Vagina (tissue), 2 donors: ENCODE data around the gene ENTPD8. TPM values are rescaled to one million over a fixed set of nuclear protein-coding genes. Genes with fewer than 3 reads are reported as not detected.
"Not testable (repeated sequence)": the region's sequence is repeated elsewhere in the genome, so short reads cannot be mapped to it uniquely, and the experiment has no call there.

ENCODE experiments used
- DNase-seq, 2 donors: peaks; one replicate each; pipeline ENCODE4 v3.0.0-alpha.2; 2017; ENCODE audit errors: extremely low spot score in 2 of 2
- H3K27ac ChIP-seq: fragments of 200-600 bp; sonication (generic); one replicate; pipeline ENCODE4 v1.5.1; 2019
- H3K27me3 ChIP-seq: fragments of 200-600 bp; sonication (generic); one replicate; pipeline ENCODE4 v1.5.1; 2019
- H3K36me3 ChIP-seq, 2 donors: fragments of 200-600 bp; sonication (generic); one replicate each; pipeline ENCODE4 v1.5.1; 2017 to 2019
- H3K4me1 ChIP-seq: fragments of 200-600 bp; sonication (generic); one replicate; pipeline ENCODE4 v1.5.1; 2019
- H3K4me3 ChIP-seq, 2 donors: fragments of 200-600 bp; sonication (generic); 1 replicate in 1 of 2; 2 replicates in 1 of 2; pipeline ENCODE4 v1.5.1; 2016 to 2019
- H3K9me3 ChIP-seq: fragments of 200-600 bp; sonication (generic); one replicate; pipeline ENCODE4 v1.5.1; 2019
- POLR2A ChIP-seq, 2 donors: fragments of 450-650 bp; IDR thresholded peaks; one replicate each; pipeline ENCODE4 v1.6.1; 2017; ENCODE audit warnings: antibody characterized with exemption in 2 of 2, mild to moderate bottlenecking in 2 of 2, moderate library complexity in 2 of 2
- POLR2AphosphoS5 ChIP-seq, 2 donors: sonication (generic); formaldehyde crosslinking; IDR thresholded peaks; one replicate each; pipeline ENCODE4 v1.9.0; 2017; ENCODE audit warnings: antibody characterized with exemption in 2 of 2, mild to moderate bottlenecking in 2 of 2, low read depth in 1 of 2; ENCODE audit not compliant: insufficient read depth in 1 of 2
- intact Hi-C: fragments of 100-400 bp; cut with DNase I; formaldehyde crosslinking; loops from one replicate; pipeline ENCODE4 v1.15.1; 2023
- total RNA-seq: library from RNA; depleted of rRNA; stranded (reverse); fragments of >200 nt; gene quantifications from one replicate; pipeline ENCODE4 v1.2.3, GENCODE V29; 2016
- TF ChIP-seq, protein P1 (sequence below), 3 experiments: fragments of 450-650 bp in 2 of 3; fragments of 200-600 bp in 1 of 3; sonication (generic) in 1 of 3; IDR thresholded peaks; one replicate each; pipeline ENCODE4 v1.5.1; 2017 to 2019; ENCODE audit warnings: antibody characterized with exemption in 3 of 3, mild to moderate bottlenecking in 2 of 3, moderate library complexity in 2 of 3

The ENTPD8 gene
- total RNA-seq, 1 donor from 2014 or later: not detected

DNA sequence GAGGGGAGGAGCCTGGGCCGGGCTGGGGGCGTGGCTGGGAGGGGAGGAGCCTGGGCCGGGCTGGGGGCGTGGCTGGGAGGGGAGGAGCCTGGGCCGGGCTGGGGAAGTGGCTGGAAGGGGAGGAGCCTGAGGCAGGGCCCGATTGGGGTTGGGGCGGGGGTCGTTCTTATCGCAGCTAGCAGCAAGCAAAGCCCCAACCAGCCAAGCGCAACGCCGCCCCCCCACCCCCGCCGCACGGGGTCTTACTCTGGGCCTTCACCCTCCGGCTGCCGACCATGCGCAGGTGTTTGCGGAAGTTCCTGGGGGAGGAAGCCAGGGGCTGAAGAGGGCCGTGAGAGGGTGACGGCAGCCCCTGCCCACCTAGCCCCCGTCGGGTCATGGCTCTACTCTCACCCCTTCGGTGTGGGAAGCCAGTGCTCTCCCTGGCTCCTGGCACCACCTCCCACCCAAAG, 13.0 kb upstream of the ENTPD8 start:
- peak overlapping the region; percentile 62 for H3K27ac ChIP-seq
- H3K4me1 ChIP-seq: peaks cover 32% of the 10 kb centered on the region
- no peaks in the 10 kb centered on the region for H3K27me3 ChIP-seq
- TF ChIP-seq, protein P1, sequence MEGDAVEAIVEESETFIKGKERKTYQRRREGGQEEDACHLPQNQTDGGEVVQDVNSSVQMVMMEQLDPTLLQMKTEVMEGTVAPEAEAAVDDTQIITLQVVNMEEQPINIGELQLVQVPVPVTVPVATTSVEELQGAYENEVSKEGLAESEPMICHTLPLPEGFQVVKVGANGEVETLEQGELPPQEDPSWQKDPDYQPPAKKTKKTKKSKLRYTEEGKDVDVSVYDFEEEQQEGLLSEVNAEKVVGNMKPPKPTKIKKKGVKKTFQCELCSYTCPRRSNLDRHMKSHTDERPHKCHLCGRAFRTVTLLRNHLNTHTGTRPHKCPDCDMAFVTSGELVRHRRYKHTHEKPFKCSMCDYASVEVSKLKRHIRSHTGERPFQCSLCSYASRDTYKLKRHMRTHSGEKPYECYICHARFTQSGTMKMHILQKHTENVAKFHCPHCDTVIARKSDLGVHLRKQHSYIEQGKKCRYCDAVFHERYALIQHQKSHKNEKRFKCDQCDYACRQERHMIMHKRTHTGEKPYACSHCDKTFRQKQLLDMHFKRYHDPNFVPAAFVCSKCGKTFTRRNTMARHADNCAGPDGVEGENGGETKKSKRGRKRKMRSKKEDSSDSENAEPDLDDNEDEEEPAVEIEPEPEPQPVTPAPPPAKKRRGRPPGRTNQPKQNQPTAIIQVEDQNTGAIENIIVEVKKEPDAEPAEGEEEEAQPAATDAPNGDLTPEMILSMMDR (IDR thresholded peaks at IDR 0.05): no peak
- TF ChIP-seq POLR2A (IDR thresholded peaks at IDR 0.05): no peak
- no peak for TF ChIP-seq POLR2AphosphoS5 (IDR thresholded peaks at IDR 0.05; ENCODE audit: insufficient read depth in 1 of 2, low read depth in 1 of 2)
- H3K9me3 ChIP-seq: no peaks in the 10 kb centered on the region
- intact Hi-C loops: no loop called here
- no peak for DNase-seq
- peaks cover 0 to 9% of the 10 kb centered on the region in 2 donors for H3K36me3 ChIP-seq
- H3K4me3 ChIP-seq: peak overlapping the region; percentile 37 to 47

DNA sequence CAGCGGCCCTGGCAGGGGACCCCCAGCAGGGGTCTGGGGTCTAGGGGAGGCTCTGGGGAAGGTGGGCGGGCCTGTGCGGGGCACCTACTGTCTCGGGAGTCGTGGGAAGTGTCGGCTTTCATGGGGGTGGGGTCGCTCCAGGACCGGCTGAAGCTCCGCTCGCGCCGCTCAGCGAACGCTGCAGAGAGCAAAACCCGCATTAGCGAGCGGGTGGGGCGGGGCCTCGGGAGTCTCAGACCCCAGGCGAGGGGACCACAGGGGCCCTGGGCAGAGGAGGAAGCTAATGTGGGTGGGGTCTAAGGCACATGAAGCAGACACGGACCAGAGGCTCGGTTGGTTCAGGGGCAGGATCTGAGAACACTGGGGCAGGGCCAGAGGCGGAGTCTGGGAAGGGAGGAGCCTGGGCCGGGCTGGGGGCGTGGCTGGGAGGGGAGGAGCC, 12.5 kb upstream of the ENTPD8 start:
- no peak for DNase-seq
- Histone ChIP-seq H3K27ac (no peak overlapping the region), H3K27me3 (no peaks in the 10 kb centered on the region), H3K36me3 (peaks cover 0 to 9% of the 10 kb centered on the region in 2 donors), H3K4me3 (peak overlapping the region; percentile 11 to 38), H3K9me3 (no peaks in the 10 kb centered on the region), H3K4me1 (peaks cover 31% of the 10 kb centered on the region)
- intact Hi-C loops: no loop called here
- no peak for TF ChIP-seq POLR2AphosphoS5 (IDR thresholded peaks at IDR 0.05; ENCODE audit: insufficient read depth in 1 of 2, low read depth in 1 of 2)
- TF ChIP-seq, protein P1 (IDR thresholded peaks at IDR 0.05): no peak
- TF ChIP-seq POLR2A (IDR thresholded peaks at IDR 0.05): no peak

GRCh38 chr9:137452761-137453642, 11.8 kb upstream of the ENTPD8 start:
- intact Hi-C loops: no loop called here
- Histone ChIP-seq H3K9me3 (no peaks in the 10 kb centered on the region), H3K27ac (no peak overlapping the region), H3K4me1 (peaks cover 25% of the 10 kb centered on the region), H3K27me3 (no peaks in the 10 kb centered on the region), H3K36me3 (peaks cover 0 to 9% of the 10 kb centered on the region in 2 donors), H3K4me3 (peak overlapping the region; percentile 11 to 38)
- TF ChIP-seq POLR2A (IDR thresholded peaks at IDR 0.05) (no peak), POLR2AphosphoS5 (IDR thresholded peaks at IDR 0.05; ENCODE audit: insufficient read depth in 1 of 2, low read depth in 1 of 2) (no peak)
- TF ChIP-seq, protein P1 (IDR thresholded peaks at IDR 0.05): no peak
- DNase-seq: no peak

DNA sequence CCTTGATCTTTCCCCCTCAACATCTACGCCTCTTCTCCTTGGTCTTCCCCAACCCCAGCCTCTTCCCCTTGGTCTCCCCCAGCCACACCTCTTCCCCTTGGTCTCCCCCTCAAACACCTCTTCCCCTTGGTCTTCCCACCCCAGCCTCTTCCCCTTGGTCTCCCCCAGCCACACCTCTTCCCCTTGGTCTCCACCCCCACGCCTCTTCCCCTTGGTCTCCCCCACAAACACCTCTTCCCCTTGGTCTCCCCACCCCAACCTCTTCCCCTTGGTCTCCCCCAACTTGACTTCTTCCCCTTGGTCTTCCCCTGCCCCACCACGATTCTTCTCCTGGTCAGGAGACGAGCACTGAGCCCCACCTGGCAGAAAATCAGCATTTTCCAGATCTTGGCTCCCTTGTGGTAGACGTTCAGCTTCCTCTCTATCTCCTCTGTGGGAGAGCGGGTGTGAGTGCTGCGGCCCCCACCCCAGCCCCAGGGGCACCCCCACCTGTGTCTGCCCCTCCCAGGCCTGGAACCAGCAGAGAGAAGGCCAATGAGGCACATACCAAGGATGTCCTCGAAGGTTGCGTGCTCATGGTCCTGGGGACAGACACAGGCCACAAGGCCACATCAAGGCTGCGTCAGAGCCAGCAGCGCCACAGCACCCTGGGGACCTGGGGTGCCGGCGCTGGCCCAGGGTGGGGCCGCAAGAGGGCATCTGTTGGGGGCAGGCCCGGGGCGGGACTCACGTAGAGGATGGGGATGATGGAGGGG, 11.0 kb upstream of the ENTPD8 start:
- Histone ChIP-seq H3K4me1 (peaks cover 20% of the 10 kb centered on the region), H3K36me3 (peaks cover 0 to 9% of the 10 kb centered on the region in 2 donors), H3K27ac (no peak overlapping the region), H3K4me3 (no peak overlapping the region), H3K9me3 (no peaks in the 10 kb centered on the region), H3K27me3 (no peaks in the 10 kb centered on the region)
- intact Hi-C loops: no loop called here
- TF ChIP-seq POLR2A (IDR thresholded peaks at IDR 0.05): no peak
- TF ChIP-seq, protein P1 (IDR thresholded peaks at IDR 0.05): no peak
- no peak for TF ChIP-seq POLR2AphosphoS5 (IDR thresholded peaks at IDR 0.05; ENCODE audit: insufficient read depth in 1 of 2, low read depth in 1 of 2)
- no peak for DNase-seq

DNA sequence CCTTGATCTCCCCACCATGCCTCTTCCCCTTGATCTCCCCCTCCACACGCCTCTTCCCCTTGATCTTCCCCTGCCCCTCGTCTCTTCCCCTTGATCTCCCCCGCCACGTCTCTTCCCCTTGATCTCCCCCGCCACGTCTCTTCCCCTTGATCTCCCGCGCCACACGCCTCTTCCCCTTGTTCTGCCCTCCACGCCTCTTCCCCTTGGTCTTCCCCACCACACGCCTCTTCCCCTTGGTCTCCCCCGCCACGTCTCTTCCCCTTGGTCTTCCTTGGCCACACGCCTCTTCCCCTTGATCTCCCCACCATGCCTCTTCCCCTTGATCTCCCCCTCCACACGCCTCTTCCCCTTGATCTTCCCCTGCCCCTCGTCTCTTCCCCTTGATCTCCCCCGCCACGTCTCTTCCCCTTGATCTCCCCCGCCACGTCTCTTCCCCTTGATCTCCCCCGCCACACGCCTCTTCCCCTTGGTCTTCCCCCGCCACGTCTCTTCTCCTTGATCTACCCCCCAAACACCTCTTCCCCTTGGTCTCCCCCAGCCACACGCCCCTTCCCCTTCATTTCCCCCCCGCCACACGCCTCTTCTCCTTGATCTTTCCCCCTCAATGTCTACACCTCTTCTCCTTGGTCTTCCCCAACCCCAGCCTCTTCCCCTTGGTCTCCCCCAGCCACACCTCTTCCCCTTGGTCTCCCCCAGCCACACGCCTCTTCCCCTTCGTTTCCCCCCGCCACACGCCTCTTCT, 10.3 kb upstream of the ENTPD8 start:
- H3K9me3 ChIP-seq, DNase-seq, intact Hi-C loops: not testable (repeated sequence)

GRCh38 chr9:137450539-137451222, 9.5 kb upstream of the ENTPD8 start:
- H3K36me3 ChIP-seq, intact Hi-C loops, H3K9me3 ChIP-seq, H3K4me3 ChIP-seq, H3K27ac ChIP-seq, H3K27me3 ChIP-seq, DNase-seq: not testable (repeated sequence)
- peaks cover 24% of the 10 kb centered on the region for H3K4me1 ChIP-seq

More for the DNA sequence above, 10.3 kb upstream of the ENTPD8 start:
- H3K4me3 ChIP-seq, H3K27ac ChIP-seq, H3K27me3 ChIP-seq, H3K36me3 ChIP-seq: not testable (repeated sequence)
- H3K4me1 ChIP-seq: peaks cover 20% of the 10 kb centered on the region
